WTC11 (cell line): Measurements from ENCODE around the gene EHMT1. TPM values are rescaled to one million over a fixed set of nuclear protein-coding genes. Genes with fewer than 3 reads are reported as not detected.

Source experiments
- ATAC-seq: fragments of 200-7000 bp; cut with Tn5 transposase; 2 replicates; pipeline ENCODE4 v1.10.0; 2021; ENCODE audit warnings: mild to moderate bottlenecking, moderate library complexity
- CTCF ChIA-PET: fragments of 300-600 bp; sonication (Branson Sonifier 250); formaldehyde crosslinking; loops from one replicate; lab custom pipeline; 2021; ENCODE audit warnings: antibody characterized with exemption; lab: Charles Lee
- POLR2A ChIA-PET: fragments of 350-600 bp; sonication (Branson Sonifier 250); formaldehyde crosslinking; loops from one replicate; lab custom pipeline; 2021; ENCODE audit warnings: antibody characterized with exemption; lab: Charles Lee
- DNase-seq: peaks from one replicate; pipeline ENCODE4 v3.0.0; 2021; ENCODE audit warnings: low spot score
- H3K27ac Mint-ChIP-seq: 2 replicates; pipeline ENCODE4 v1.8.0; 2021; ENCODE audit warnings: mixed read lengths
- H3K27me3 Mint-ChIP-seq: 2 replicates; pipeline ENCODE4 v1.8.0; 2021; ENCODE audit warnings: low read depth, mild to moderate bottlenecking, moderate library complexity, mixed read lengths
- H3K36me3 Mint-ChIP-seq: 2 replicates; pipeline ENCODE4 v1.8.0; 2021; ENCODE audit warnings: mixed read lengths
- H3K4me1 Mint-ChIP-seq: 2 replicates; pipeline ENCODE4 v1.8.0; 2022; ENCODE audit warnings: mixed read lengths
- H3K4me3 Mint-ChIP-seq: 2 replicates; pipeline ENCODE4 v1.8.0; 2021; ENCODE audit warnings: mild to moderate bottlenecking, moderate library complexity, mixed read lengths
- H3K9me3 Mint-ChIP-seq: 2 replicates; pipeline ENCODE4 v1.8.0; 2021; ENCODE audit warnings: mixed read lengths
- AR ChIP-seq: fragments of 250-450 bp; sonication (Bioruptor Pico); IDR thresholded peaks from 2 replicates; pipeline ENCODE4 v1.9.0; 2021; ENCODE audit warnings: mild to moderate bottlenecking
- EMX1 ChIP-seq: fragments of 250-450 bp; sonication (Bioruptor Pico); IDR thresholded peaks from 2 replicates; pipeline ENCODE4 v1.8.0; 2021; ENCODE audit warnings: mild to moderate bottlenecking
- FOXK1 ChIP-seq: sonication (generic); formaldehyde crosslinking; IDR thresholded peaks from 2 replicates; pipeline ENCODE4 v1.8.0; 2022; ENCODE audit warnings: mild to moderate bottlenecking, moderate library complexity, missing genetic modification reagents
- FOXP1 ChIP-seq: sonication (generic); formaldehyde crosslinking; IDR thresholded peaks from 2 replicates; pipeline ENCODE4 v1.8.0; 2022; ENCODE audit warnings: missing genetic modification reagents, mild to moderate bottlenecking, moderate library complexity, borderline replicate concordance
- IRF2 ChIP-seq: sonication (generic); formaldehyde crosslinking; IDR thresholded peaks from 2 replicates; pipeline ENCODE4 v1.8.0; 2022; ENCODE audit warnings: low read depth, missing genetic modification reagents, borderline replicate concordance
- MYBL2 ChIP-seq: sonication (generic); formaldehyde crosslinking; IDR thresholded peaks from 2 replicates; pipeline ENCODE4 v1.8.1; 2023; ENCODE audit warnings: mild to moderate bottlenecking, moderate library complexity, missing genetic modification reagents
- NFYB ChIP-seq: sonication (generic); formaldehyde crosslinking; conservative IDR thresholded peaks from 2 replicates; pipeline ENCODE4 v1.8.0; 2022; ENCODE audit warnings: low read depth, missing genetic modification reagents
- OVOL2 ChIP-seq: fragments of 250-450 bp; sonication (Bioruptor Pico); IDR thresholded peaks from 2 replicates; pipeline ENCODE4 v1.9.0; 2021; ENCODE audit warnings: mild to moderate bottlenecking, borderline replicate concordance
- RELA ChIP-seq: sonication (generic); formaldehyde crosslinking; IDR thresholded peaks from 2 replicates; pipeline ENCODE4 v1.8.1; 2022; ENCODE audit warnings: missing genetic modification reagents, mild to moderate bottlenecking, borderline replicate concordance
- TCF7 ChIP-seq: sonication (generic); formaldehyde crosslinking; IDR thresholded peaks from 2 replicates; pipeline ENCODE4 v1.8.0; 2022; ENCODE audit warnings: mild to moderate bottlenecking, low read depth, missing genetic modification reagents, moderate library complexity
- TEAD1 ChIP-seq: sonication (generic); formaldehyde crosslinking; IDR thresholded peaks from 2 replicates; pipeline ENCODE4 v1.8.0; 2022; ENCODE audit warnings: mild to moderate bottlenecking, missing genetic modification reagents
- TEAD4 ChIP-seq: sonication (generic); formaldehyde crosslinking; IDR thresholded peaks from 2 replicates; pipeline ENCODE4 v1.8.0; 2022; ENCODE audit warnings: mild to moderate bottlenecking, missing genetic modification reagents
- ZNF219 ChIP-seq: sonication (generic); formaldehyde crosslinking; IDR thresholded peaks from 2 replicates; pipeline ENCODE4 v1.8.0; 2023; ENCODE audit warnings: missing genetic modification reagents, mild to moderate bottlenecking, borderline replicate concordance
- ZNF232 ChIP-seq: sonication (generic); formaldehyde crosslinking; IDR thresholded peaks from 2 replicates; pipeline ENCODE4 v1.8.0; 2022; ENCODE audit warnings: mild to moderate bottlenecking, missing genetic modification reagents
- ZNF263 ChIP-seq: sonication (generic); formaldehyde crosslinking; IDR thresholded peaks from 2 replicates; pipeline ENCODE4 v1.8.1; 2022; ENCODE audit warnings: low read depth, mild to moderate bottlenecking, moderate library complexity, missing genetic modification reagents
- total RNA-seq: library from RNA; stranded (reverse); gene quantifications from 3 replicates; pipeline ENCODE4 v1.2.3, GENCODE V29; 2021
- TF ChIP-seq, protein P1 (sequence below): sonication (generic); formaldehyde crosslinking; IDR thresholded peaks from 2 replicates; pipeline ENCODE4 v1.8.1; 2023; ENCODE audit warnings: mild to moderate bottlenecking, missing genetic modification reagents, moderate library complexity
- TF ChIP-seq, protein P2 (sequence below): sonication (generic); formaldehyde crosslinking; IDR thresholded peaks from 2 replicates; pipeline ENCODE4 v1.8.1; 2023; ENCODE audit warnings: mild to moderate bottlenecking, missing genetic modification reagents, borderline replicate concordance
- TF ChIP-seq, protein P3 (sequence below): fragments of 250-450 bp; sonication (Bioruptor Pico); IDR thresholded peaks from 2 replicates; pipeline ENCODE4 v1.8.0; 2021; ENCODE audit warnings: mild to moderate bottlenecking

Gene EHMT1
- total RNA-seq, 1 experiment from 2014 or later, result 170 TPM

- ATAC-seq (no peak), DNase-seq (no peak)
- H3K36me3 Mint-ChIP-seq, result peaks cover 65% of the 10 kb centered on the region
- H3K27ac Mint-ChIP-seq, result no peak overlapping the region
- H3K4me3 Mint-ChIP-seq, result no peak overlapping the region
- no peaks in the 10 kb centered on the region for H3K4me1 Mint-ChIP-seq
- CTCF ChIA-PET, result interaction anchor here (0.8 to 1.0 kb wide), 2 partner anchors 92 to 94 kb away, joined by 4 to 6 read pairs; no protein-coding TSS in a partner anchor
- POLR2A ChIA-PET, result no interaction called here
- peaks cover 9% of the 10 kb centered on the region for H3K9me3 Mint-ChIP-seq
- H3K27me3 Mint-ChIP-seq, result no peaks in the 10 kb centered on the region
- TF ChIP-seq ZNF219 (CRISPR knock-in tag) (no peak), TCF7 (CRISPR knock-in tag) (no peak), FOXP1 (no peak), TEAD1 (CRISPR knock-in tag) (no peak), FOXK1 (no peak), RELA (CRISPR knock-in tag) (no peak), ZNF232 (CRISPR knock-in tag) (no peak), MYBL2 (no peak)
- TF ChIP-seq, protein P1, sequence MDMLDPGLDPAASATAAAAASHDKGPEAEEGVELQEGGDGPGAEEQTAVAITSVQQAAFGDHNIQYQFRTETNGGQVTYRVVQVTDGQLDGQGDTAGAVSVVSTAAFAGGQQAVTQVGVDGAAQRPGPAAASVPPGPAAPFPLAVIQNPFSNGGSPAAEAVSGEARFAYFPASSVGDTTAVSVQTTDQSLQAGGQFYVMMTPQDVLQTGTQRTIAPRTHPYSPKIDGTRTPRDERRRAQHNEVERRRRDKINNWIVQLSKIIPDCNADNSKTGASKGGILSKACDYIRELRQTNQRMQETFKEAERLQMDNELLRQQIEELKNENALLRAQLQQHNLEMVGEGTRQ (CRISPR knock-in tag), result no peak
- TF ChIP-seq, protein P2, sequence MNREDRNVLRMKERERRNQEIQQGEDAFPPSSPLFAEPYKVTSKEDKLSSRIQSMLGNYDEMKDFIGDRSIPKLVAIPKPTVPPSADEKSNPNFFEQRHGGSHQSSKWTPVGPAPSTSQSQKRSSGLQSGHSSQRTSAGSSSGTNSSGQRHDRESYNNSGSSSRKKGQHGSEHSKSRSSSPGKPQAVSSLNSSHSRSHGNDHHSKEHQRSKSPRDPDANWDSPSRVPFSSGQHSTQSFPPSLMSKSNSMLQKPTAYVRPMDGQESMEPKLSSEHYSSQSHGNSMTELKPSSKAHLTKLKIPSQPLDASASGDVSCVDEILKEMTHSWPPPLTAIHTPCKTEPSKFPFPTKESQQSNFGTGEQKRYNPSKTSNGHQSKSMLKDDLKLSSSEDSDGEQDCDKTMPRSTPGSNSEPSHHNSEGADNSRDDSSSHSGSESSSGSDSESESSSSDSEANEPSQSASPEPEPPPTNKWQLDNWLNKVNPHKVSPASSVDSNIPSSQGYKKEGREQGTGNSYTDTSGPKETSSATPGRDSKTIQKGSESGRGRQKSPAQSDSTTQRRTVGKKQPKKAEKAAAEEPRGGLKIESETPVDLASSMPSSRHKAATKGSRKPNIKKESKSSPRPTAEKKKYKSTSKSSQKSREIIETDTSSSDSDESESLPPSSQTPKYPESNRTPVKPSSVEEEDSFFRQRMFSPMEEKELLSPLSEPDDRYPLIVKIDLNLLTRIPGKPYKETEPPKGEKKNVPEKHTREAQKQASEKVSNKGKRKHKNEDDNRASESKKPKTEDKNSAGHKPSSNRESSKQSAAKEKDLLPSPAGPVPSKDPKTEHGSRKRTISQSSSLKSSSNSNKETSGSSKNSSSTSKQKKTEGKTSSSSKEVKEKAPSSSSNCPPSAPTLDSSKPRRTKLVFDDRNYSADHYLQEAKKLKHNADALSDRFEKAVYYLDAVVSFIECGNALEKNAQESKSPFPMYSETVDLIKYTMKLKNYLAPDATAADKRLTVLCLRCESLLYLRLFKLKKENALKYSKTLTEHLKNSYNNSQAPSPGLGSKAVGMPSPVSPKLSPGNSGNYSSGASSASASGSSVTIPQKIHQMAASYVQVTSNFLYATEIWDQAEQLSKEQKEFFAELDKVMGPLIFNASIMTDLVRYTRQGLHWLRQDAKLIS (CRISPR knock-in tag), result no peak
Observed at GRCh38 chr9:137764981-137765380, 146.2 kb downstream of the EHMT1 start.

- POLR2A ChIA-PET, result no interaction called here
- CTCF ChIA-PET, result interaction anchor here (0.8 to 1.0 kb wide), 2 partner anchors 93 to 95 kb away, joined by 3 to 4 read pairs; no protein-coding TSS in a partner anchor
- no peak for ATAC-seq
- Mint-ChIP-seq H3K9me3 (peaks cover 13% of the 10 kb centered on the region), H3K27me3 (no peaks in the 10 kb centered on the region), H3K27ac (peak overlapping the region; percentile 30; the same call in 1 of the 2 replicates), H3K4me3 (no peak overlapping the region), H3K36me3 (peaks cover 68% of the 10 kb centered on the region), H3K4me1 (no peaks in the 10 kb centered on the region)
- DNase-seq, result no peak
- TF ChIP-seq, protein P3, sequence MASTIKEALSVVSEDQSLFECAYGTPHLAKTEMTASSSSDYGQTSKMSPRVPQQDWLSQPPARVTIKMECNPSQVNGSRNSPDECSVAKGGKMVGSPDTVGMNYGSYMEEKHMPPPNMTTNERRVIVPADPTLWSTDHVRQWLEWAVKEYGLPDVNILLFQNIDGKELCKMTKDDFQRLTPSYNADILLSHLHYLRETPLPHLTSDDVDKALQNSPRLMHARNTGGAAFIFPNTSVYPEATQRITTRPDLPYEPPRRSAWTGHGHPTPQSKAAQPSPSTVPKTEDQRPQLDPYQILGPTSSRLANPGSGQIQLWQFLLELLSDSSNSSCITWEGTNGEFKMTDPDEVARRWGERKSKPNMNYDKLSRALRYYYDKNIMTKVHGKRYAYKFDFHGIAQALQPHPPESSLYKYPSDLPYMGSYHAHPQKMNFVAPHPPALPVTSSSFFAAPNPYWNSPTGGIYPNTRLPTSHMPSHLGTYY, result no peak
- TF ChIP-seq, protein P2 (CRISPR knock-in tag), result no peak
- TF ChIP-seq IRF2 (CRISPR knock-in tag) (no peak), EMX1 (CRISPR knock-in tag) (no peak), AR (CRISPR knock-in tag) (no peak), ZNF232 (CRISPR knock-in tag) (no peak), TEAD4 (no peak), NFYB (CRISPR knock-in tag) (no peak), ZNF263 (CRISPR knock-in tag) (no peak), OVOL2 (no peak)
- TF ChIP-seq, all 79 proteins: peak for 0
Observed at GRCh38 chr9:137765536-137765935, 146.7 kb downstream of the EHMT1 start.
